ENCODE measurements around the gene ADAMTS16.

DNA sequence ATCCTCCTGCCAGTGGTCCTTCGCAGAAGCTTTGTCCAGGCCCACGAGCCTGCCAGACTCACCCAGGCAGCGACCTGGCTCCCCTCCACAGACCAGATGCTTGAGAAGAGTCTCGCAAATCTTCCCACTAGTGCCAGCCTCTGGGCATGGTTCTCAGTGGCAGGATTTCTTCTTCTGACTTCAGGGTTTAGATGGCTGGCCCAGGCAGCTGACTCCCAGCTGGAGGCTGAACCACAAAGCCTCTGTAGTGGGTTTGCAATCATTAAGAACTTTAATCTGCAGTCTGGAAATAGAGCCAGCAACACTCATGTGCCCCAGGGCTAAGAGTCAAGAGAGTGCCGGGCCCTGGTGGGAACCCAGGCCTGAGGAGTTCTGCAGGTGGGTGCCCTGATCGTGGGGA lies 191.7 kb downstream of the ADAMTS16 start:
- no peak for TF ChIP-seq EZH2phosphoT487 (IDR thresholded peaks at IDR 0.05; ENCODE audit: low read length)
- TF ChIP-seq, protein P1, sequence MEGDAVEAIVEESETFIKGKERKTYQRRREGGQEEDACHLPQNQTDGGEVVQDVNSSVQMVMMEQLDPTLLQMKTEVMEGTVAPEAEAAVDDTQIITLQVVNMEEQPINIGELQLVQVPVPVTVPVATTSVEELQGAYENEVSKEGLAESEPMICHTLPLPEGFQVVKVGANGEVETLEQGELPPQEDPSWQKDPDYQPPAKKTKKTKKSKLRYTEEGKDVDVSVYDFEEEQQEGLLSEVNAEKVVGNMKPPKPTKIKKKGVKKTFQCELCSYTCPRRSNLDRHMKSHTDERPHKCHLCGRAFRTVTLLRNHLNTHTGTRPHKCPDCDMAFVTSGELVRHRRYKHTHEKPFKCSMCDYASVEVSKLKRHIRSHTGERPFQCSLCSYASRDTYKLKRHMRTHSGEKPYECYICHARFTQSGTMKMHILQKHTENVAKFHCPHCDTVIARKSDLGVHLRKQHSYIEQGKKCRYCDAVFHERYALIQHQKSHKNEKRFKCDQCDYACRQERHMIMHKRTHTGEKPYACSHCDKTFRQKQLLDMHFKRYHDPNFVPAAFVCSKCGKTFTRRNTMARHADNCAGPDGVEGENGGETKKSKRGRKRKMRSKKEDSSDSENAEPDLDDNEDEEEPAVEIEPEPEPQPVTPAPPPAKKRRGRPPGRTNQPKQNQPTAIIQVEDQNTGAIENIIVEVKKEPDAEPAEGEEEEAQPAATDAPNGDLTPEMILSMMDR (IDR thresholded peaks at IDR 0.05; ENCODE audit: low read length): no peak

All from MM.1S (cell line).